ENCODE measurements around the gene EPM2A.

The EPM2A gene

DNA sequence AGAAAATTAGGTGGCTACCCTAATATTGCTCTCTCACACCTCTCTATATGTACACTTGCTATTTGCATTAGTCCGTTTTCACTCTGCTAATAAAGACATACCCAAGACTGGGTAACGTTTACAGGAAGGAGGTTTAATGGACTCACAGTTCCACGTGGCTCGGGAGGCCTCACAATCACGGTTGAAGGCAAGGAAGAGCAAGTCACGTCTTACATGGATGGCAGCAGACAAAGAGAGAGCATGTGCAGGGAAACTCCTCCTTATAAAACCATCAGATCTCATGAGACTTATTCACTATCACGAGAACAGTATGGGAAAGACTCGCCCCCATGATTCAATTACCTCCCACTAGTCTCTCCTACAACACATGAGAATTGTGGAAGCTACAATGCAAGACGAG is 53.4 kb downstream of the EPM2A start:
- Mint-ChIP-seq H3K4me3 (no peak overlapping the region), H3K9me3 (peaks cover 5% of the 10 kb centered on the region), H3K27me3 (ENCODE audit: low read depth) (no peaks in the 10 kb centered on the region), H3K4me1 (ENCODE audit: low read depth) (no peaks in the 10 kb centered on the region), H3K27ac (no peak overlapping the region), H3K36me3 (ENCODE audit: low read depth) (peaks cover 2% of the 10 kb centered on the region)

- no peaks in the 10 kb centered on the region for H3K4me1 Mint-ChIP-seq (ENCODE audit: low read depth)
- no peak overlapping the region for H3K4me3 Mint-ChIP-seq
- H3K27ac Mint-ChIP-seq = no peak overlapping the region
- no peaks in the 10 kb centered on the region for H3K27me3 Mint-ChIP-seq (ENCODE audit: low read depth)
- H3K9me3 Mint-ChIP-seq = no peaks in the 10 kb centered on the region
- H3K36me3 Mint-ChIP-seq (ENCODE audit: low read depth) = no peaks in the 10 kb centered on the region
Observed at GRCh38 chr6:145673504-145673903, 61.8 kb downstream of the EPM2A start.

DNA sequence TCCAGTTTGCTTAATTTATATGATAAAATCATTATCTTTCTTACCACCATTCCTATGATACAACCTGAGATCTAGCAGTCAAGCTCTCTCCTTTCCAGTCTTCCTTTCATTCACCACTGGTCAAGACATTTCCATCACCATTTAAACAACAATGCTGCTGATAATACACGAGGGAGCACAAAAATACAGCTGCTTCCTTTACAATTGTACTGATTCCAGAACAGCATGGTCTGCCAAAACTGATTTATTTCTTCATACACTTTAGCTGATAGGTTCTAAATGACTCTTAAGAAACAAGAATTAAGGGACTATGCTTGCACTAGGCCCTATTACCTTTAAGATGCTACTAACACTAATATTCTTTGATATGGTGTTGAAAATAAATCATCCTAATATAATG is 65.0 kb downstream of the EPM2A start:
- Mint-ChIP-seq H3K27ac (no peak overlapping the region), H3K4me3 (no peak overlapping the region), H3K9me3 (no peaks in the 10 kb centered on the region), H3K4me1 (ENCODE audit: low read depth) (no peaks in the 10 kb centered on the region), H3K27me3 (ENCODE audit: low read depth) (no peaks in the 10 kb centered on the region), H3K36me3 (ENCODE audit: low read depth) (no peaks in the 10 kb centered on the region)

- H3K27me3 Mint-ChIP-seq (ENCODE audit: low read depth) = no peaks in the 10 kb centered on the region
- H3K36me3 Mint-ChIP-seq (ENCODE audit: low read depth) = no peaks in the 10 kb centered on the region
- H3K9me3 Mint-ChIP-seq = no peaks in the 10 kb centered on the region
- H3K4me3 Mint-ChIP-seq = no peak overlapping the region
- no peaks in the 10 kb centered on the region for H3K4me1 Mint-ChIP-seq (ENCODE audit: low read depth)
- H3K27ac Mint-ChIP-seq = no peak overlapping the region
Observed at GRCh38 chr6:145669627-145670034, 65.7 kb downstream of the EPM2A start.

DNA sequence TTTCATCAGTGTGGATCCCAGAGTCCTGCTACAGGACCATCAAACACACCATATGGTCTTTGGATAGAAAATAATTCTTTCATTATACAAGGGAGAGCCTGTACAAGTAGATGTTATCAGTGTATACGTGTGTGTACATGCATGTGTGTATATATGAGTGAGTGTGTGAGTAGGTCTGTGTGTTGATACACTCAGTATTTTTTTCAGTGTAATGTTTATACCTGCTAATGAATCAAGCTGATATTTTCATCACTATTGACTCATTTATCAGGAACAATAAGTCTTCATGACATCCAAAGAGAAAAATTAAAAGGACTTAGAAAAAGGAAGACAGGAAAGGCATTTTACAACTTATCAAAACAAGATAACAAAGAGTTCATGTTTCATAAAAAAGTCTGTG is 66.5 kb downstream of the EPM2A start:
- H3K4me1 Mint-ChIP-seq (ENCODE audit: low read depth) = no peaks in the 10 kb centered on the region
- H3K9me3 Mint-ChIP-seq = no peaks in the 10 kb centered on the region
- H3K36me3 Mint-ChIP-seq (ENCODE audit: low read depth) = no peaks in the 10 kb centered on the region
- H3K27me3 Mint-ChIP-seq (ENCODE audit: low read depth) = no peaks in the 10 kb centered on the region
- no peak overlapping the region for H3K27ac Mint-ChIP-seq
- no peak overlapping the region for H3K4me3 Mint-ChIP-seq

DNA sequence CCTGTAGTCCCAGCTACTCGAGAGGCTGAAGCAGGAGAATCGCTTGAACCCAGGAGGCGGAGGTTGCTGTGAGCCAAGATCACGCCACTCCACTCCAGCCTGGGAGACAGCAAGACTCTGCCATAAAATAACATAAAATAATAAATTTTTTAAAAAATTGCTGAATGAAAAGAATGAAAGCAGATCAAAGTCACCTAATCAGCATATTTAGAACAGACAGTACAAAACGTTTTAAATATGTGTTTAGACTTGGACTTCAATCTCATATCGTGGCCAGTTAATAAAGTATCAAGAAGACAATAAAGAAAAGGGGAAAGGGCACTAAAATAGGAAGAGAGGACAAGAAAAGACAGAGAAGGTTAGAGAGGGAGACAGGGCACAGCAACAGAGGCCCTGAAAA is 74.6 kb downstream of the EPM2A start:
- Mint-ChIP-seq H3K36me3 (ENCODE audit: low read depth) (no peaks in the 10 kb centered on the region), H3K27me3 (ENCODE audit: low read depth) (no peaks in the 10 kb centered on the region), H3K4me1 (ENCODE audit: low read depth) (no peaks in the 10 kb centered on the region), H3K9me3 (no peaks in the 10 kb centered on the region), H3K4me3 (no peak overlapping the region), H3K27ac (no peak overlapping the region)

GRCh38 chr6:145656128-145656527 is 79.2 kb downstream of the EPM2A start:
- H3K9me3 Mint-ChIP-seq = no peaks in the 10 kb centered on the region
- H3K36me3 Mint-ChIP-seq (ENCODE audit: low read depth) = no peaks in the 10 kb centered on the region
- H3K27me3 Mint-ChIP-seq (ENCODE audit: low read depth) = no peaks in the 10 kb centered on the region
- no peaks in the 10 kb centered on the region for H3K4me1 Mint-ChIP-seq (ENCODE audit: low read depth)
- no peak overlapping the region for H3K4me3 Mint-ChIP-seq
- no peak overlapping the region for H3K27ac Mint-ChIP-seq

DNA sequence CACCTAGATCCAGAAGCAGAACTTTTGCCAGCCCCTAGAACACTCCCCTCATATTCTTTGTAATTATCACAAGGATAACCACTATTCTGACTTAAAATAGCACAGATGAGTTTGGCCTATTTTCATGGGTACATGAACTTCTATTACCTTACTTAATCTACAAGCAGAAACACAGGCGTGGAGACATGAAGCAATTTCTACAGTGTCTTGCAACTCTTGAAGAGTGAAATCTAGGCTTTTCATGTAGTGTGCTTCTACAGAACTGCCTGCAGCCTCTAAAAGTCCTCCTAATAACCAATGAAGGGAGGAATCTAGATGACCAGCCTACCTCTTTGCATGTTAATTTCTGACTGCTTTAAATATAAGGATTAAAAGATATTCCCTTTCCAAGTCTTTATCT is 82.7 kb downstream of the EPM2A start:
- Mint-ChIP-seq H3K4me1 (ENCODE audit: low read depth) (no peaks in the 10 kb centered on the region), H3K27ac (no peak overlapping the region), H3K27me3 (ENCODE audit: low read depth) (no peaks in the 10 kb centered on the region)

DNA sequence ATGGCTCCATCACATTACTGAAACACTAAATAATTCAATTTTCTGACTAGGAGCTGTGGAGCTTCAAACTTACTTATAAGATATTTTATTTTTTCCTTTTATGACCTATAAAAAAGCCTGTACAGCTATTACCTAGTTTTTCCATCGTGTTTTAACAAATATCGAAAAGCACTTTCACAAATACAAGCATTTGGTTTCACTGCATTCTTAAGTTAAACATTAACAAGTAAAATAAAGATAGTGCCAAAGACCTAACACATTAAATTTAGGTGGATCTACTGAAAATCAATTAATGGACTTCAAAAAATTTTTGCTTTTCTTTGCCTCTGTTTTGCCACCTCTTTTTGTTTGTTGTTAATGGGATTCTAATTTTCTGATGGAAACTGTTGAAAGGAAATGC is 83.3 kb downstream of the EPM2A start:
- no peak overlapping the region for H3K4me3 Mint-ChIP-seq
- H3K36me3 Mint-ChIP-seq (ENCODE audit: low read depth) = no peaks in the 10 kb centered on the region
- H3K9me3 Mint-ChIP-seq = no peaks in the 10 kb centered on the region
- H3K27me3 Mint-ChIP-seq (ENCODE audit: low read depth) = no peaks in the 10 kb centered on the region
- H3K4me1 Mint-ChIP-seq (ENCODE audit: low read depth) = no peaks in the 10 kb centered on the region
- H3K27ac Mint-ChIP-seq = no peak overlapping the region

More for the DNA sequence above, 82.7 kb downstream of the EPM2A start:
- H3K36me3 Mint-ChIP-seq (ENCODE audit: low read depth) = no peaks in the 10 kb centered on the region
- H3K4me3 Mint-ChIP-seq = no peak overlapping the region
- H3K9me3 Mint-ChIP-seq = no peaks in the 10 kb centered on the region

- Mint-ChIP-seq H3K4me1 (ENCODE audit: low read depth) (no peaks in the 10 kb centered on the region), H3K9me3 (no peaks in the 10 kb centered on the region), H3K4me3 (no peak overlapping the region), H3K27me3 (ENCODE audit: low read depth) (no peaks in the 10 kb centered on the region), H3K36me3 (ENCODE audit: low read depth) (no peaks in the 10 kb centered on the region), H3K27ac (no peak overlapping the region)
Observed at GRCh38 chr6:145648149-145648548, 87.2 kb downstream of the EPM2A start.

GRCh38 chr6:145647602-145648001 is 87.7 kb downstream of the EPM2A start:
- no peaks in the 10 kb centered on the region for H3K4me1 Mint-ChIP-seq (ENCODE audit: low read depth)
- no peaks in the 10 kb centered on the region for H3K36me3 Mint-ChIP-seq (ENCODE audit: low read depth)
- no peak overlapping the region for H3K27ac Mint-ChIP-seq
- no peaks in the 10 kb centered on the region for H3K27me3 Mint-ChIP-seq (ENCODE audit: low read depth)
- no peak overlapping the region for H3K4me3 Mint-ChIP-seq
- H3K9me3 Mint-ChIP-seq = no peaks in the 10 kb centered on the region

DNA sequence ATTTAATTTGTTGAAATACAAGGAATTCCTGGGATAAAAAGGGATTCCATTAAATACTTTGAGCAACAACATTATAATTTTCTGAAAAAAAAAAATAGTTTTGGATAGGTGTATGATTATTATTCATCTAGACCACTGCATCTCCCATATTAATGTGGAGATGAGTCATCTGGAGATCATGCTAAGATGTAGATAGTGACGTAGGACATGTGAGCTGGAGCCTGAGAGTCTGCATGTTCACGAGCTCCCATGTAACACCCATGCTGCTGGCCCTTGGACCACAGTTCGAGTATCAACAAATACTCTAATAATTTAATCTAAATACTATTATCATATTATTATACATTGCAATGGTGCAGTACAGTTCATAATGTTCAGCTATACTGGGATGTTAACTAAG is 91.6 kb downstream of the EPM2A start:
- Mint-ChIP-seq H3K9me3 (no peaks in the 10 kb centered on the region), H3K27ac (no peak overlapping the region), H3K27me3 (ENCODE audit: low read depth) (no peaks in the 10 kb centered on the region), H3K4me1 (ENCODE audit: low read depth) (no peaks in the 10 kb centered on the region), H3K4me3 (no peak overlapping the region), H3K36me3 (ENCODE audit: low read depth) (no peaks in the 10 kb centered on the region)

- Mint-ChIP-seq H3K4me1 (ENCODE audit: low read depth) (no peaks in the 10 kb centered on the region), H3K27me3 (ENCODE audit: low read depth) (no peaks in the 10 kb centered on the region), H3K36me3 (ENCODE audit: low read depth) (no peaks in the 10 kb centered on the region), H3K27ac (no peak overlapping the region), H3K4me3 (no peak overlapping the region), H3K9me3 (no peaks in the 10 kb centered on the region)
Observed at GRCh38 chr6:145633981-145634627, 101.2 kb downstream of the EPM2A start.

DNA sequence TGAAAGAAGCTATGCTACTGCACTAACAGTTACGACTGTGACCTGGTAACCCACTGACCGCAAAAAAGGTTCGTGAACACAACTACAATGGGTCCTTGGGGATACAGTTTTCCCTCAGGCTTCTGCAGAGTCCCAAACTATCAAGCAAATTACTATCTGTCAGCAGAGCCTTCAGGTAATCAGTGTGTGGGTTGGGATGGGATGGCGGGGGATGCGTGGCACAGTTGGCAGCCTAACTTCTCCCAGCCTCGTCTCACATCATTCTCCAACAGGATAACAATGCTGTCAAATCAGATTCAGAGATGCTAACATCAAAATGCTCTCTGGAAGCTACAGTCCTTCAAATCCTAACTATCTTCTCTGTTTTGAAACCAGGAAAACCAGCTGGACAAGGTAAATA is 102.3 kb downstream of the EPM2A start:
- H3K9me3 Mint-ChIP-seq = no peaks in the 10 kb centered on the region
- H3K27ac Mint-ChIP-seq = no peak overlapping the region
- H3K4me1 Mint-ChIP-seq (ENCODE audit: low read depth) = no peaks in the 10 kb centered on the region
- H3K4me3 Mint-ChIP-seq = no peak overlapping the region
- H3K36me3 Mint-ChIP-seq (ENCODE audit: low read depth) = no peaks in the 10 kb centered on the region
- no peaks in the 10 kb centered on the region for H3K27me3 Mint-ChIP-seq (ENCODE audit: low read depth)

DNA sequence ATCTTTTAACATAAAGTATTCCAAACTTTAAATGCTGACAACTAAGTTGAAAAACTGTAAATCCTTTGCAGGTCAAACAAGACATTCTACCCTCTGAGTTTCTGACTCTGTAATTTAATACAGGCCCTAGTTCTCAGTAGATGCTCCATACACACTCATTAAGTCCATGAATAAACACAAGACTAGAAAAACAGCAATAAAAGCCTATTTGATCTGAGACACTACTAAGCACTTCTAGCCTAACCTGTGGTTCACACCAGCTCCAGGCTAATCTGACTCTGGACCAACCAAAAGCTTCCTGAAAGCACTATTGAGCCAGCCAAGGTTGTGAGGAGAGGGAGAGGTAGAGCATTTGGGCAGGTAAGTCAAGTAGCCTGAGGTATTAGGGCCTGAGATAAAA is 103.9 kb downstream of the EPM2A start:
- no peaks in the 10 kb centered on the region for H3K9me3 Mint-ChIP-seq
- H3K27me3 Mint-ChIP-seq (ENCODE audit: low read depth) = no peaks in the 10 kb centered on the region
- H3K36me3 Mint-ChIP-seq (ENCODE audit: low read depth) = no peaks in the 10 kb centered on the region
- no peak overlapping the region for H3K27ac Mint-ChIP-seq
- no peak overlapping the region for H3K4me3 Mint-ChIP-seq
- no peaks in the 10 kb centered on the region for H3K4me1 Mint-ChIP-seq (ENCODE audit: low read depth)

DNA sequence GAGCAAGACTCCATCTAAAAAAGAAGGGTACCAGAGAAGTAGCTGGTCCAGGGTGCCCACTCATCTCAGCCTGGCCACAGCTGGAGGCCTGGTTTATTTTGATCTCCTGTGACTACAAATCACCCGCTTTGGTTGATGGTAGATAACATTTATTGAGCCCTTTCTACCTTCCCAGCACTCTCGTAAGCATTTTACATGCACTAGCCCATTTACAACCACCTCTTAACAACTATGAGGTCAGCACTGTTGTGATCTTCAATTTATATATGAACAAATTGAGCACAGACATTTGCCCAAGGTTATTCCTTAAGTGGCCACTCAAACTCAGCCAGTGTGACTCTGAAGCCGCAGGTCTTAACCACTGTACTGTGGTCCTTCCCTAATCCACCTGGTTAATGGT is 104.7 kb downstream of the EPM2A start:
- no peaks in the 10 kb centered on the region for H3K27me3 Mint-ChIP-seq (ENCODE audit: low read depth)
- H3K27ac Mint-ChIP-seq = no peak overlapping the region
- no peaks in the 10 kb centered on the region for H3K36me3 Mint-ChIP-seq (ENCODE audit: low read depth)
- H3K4me1 Mint-ChIP-seq (ENCODE audit: low read depth) = no peaks in the 10 kb centered on the region
- no peak overlapping the region for H3K4me3 Mint-ChIP-seq
- H3K9me3 Mint-ChIP-seq = no peaks in the 10 kb centered on the region
